ENCODE measurements around the gene MCF2L.

MCF2L gene

DNA sequence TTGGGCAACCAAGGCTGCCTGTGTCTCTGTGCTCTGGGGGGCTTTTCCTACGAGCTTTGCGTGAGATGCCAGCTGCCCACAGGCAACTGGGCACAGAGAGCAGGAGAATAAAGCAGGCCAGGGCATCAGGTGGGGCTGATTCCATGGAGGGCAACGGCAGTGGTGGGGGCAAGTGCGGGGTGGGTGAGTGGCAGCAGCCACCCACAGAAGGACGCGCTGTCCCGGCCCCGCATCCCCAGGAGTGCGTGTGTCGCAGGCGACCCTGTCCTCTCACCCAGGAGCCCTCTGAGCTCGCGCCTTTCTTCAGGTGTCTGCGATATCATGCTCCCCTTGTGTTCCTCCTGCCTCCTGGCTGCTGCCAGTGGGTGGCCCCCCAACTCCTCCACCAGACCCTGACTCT is 67.4 kb downstream of the MCF2L start:
- H3K4me3 ChIP-seq (ENCODE audit: low read depth, low read length), result no peak overlapping the region
- DNase-seq (ENCODE audit: low read depth), result no peak
- TF ChIP-seq, protein P1, sequence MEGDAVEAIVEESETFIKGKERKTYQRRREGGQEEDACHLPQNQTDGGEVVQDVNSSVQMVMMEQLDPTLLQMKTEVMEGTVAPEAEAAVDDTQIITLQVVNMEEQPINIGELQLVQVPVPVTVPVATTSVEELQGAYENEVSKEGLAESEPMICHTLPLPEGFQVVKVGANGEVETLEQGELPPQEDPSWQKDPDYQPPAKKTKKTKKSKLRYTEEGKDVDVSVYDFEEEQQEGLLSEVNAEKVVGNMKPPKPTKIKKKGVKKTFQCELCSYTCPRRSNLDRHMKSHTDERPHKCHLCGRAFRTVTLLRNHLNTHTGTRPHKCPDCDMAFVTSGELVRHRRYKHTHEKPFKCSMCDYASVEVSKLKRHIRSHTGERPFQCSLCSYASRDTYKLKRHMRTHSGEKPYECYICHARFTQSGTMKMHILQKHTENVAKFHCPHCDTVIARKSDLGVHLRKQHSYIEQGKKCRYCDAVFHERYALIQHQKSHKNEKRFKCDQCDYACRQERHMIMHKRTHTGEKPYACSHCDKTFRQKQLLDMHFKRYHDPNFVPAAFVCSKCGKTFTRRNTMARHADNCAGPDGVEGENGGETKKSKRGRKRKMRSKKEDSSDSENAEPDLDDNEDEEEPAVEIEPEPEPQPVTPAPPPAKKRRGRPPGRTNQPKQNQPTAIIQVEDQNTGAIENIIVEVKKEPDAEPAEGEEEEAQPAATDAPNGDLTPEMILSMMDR (IDR thresholded peaks at IDR 0.05; ENCODE audit: low read depth, low read length, missing control alignments), result no peak

GRCh38 chr13:113040031-113040430 is 71.0 kb downstream of the MCF2L start:
- no peak for DNase-seq (ENCODE audit: low read depth)
- H3K4me3 ChIP-seq (ENCODE audit: low read depth, low read length), result no peak overlapping the region
- TF ChIP-seq, protein P1 (IDR thresholded peaks at IDR 0.05; ENCODE audit: low read depth, low read length, missing control alignments), result no peak

GRCh38 chr13:113040597-113041292 is 71.7 kb downstream of the MCF2L start:
- H3K4me3 ChIP-seq (ENCODE audit: low read depth, low read length), result no peak overlapping the region
- DNase-seq (ENCODE audit: low read depth), result no peak
- TF ChIP-seq, protein P1 (IDR thresholded peaks at IDR 0.05; ENCODE audit: low read depth, low read length, missing control alignments), result no peak

DNA sequence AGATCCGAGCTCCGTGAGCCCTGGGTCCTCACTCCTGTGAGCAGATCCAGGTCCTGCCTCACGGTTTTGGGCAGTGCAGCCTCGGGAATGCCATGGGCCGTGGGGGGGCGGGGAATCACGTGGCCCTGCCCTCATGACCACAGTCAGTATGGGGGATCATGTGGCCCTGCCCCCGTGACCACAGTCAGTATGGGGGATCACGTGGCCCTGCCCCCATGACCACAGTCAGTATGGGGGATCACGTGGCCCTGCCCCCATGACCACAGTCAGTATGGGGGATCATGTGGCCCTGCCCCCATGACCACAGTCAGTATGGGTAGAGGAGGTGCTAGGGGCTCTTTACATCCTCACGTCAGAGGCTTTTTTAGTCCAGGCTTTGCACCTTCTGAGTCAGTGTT is 72.3 kb downstream of the MCF2L start:
- DNase-seq (ENCODE audit: low read depth), result no peak
- no peak overlapping the region for H3K4me3 ChIP-seq (ENCODE audit: low read depth, low read length)
- TF ChIP-seq, protein P1 (IDR thresholded peaks at IDR 0.05; ENCODE audit: low read depth, low read length, missing control alignments), result no peak

- no peak overlapping the region for H3K4me3 ChIP-seq (ENCODE audit: low read depth, low read length)
- TF ChIP-seq, protein P1 (IDR thresholded peaks at IDR 0.05; ENCODE audit: low read depth, low read length, missing control alignments), result no peak
- no peak for DNase-seq (ENCODE audit: low read depth)
Measured at GRCh38 chr13:113041896-113042295, 72.9 kb downstream of the MCF2L start.

- TF ChIP-seq, protein P1 (IDR thresholded peaks at IDR 0.05; ENCODE audit: low read depth, low read length, missing control alignments), result no peak
- no peak overlapping the region for H3K4me3 ChIP-seq (ENCODE audit: low read depth, low read length)
- no peak for DNase-seq (ENCODE audit: low read depth)
Measured at GRCh38 chr13:113042456-113042855, 73.4 kb downstream of the MCF2L start.

- no peak overlapping the region for H3K4me3 ChIP-seq (ENCODE audit: low read depth, low read length)
- TF ChIP-seq, protein P1 (IDR thresholded peaks at IDR 0.05; ENCODE audit: low read depth, low read length, missing control alignments), result no peak
- no peak for DNase-seq (ENCODE audit: low read depth)
Measured at GRCh38 chr13:113043001-113043630, 74.1 kb downstream of the MCF2L start.

Measured in GM12864 (cell line).